A673 (cell line): ENCODE data around the gene C4orf50. TPM values are rescaled to one million over a fixed set of nuclear protein-coding genes. Genes with fewer than 3 reads are reported as not detected.

Experiments
- BruUV-seq: library from RNA; stranded (reverse); fragments of 400-500 nt; replicated peaks from 2 replicates; lab custom pipeline; 2021; lab: Mats Ljungman, UMichigan
- CTCF ChIA-PET: fragments of 300-600 bp; sonication (Branson Sonifier 250); formaldehyde crosslinking; loops from one replicate; lab custom pipeline; 2022; ENCODE audit warnings: antibody characterized with exemption; lab: Charles Lee
- POLR2A ChIA-PET: fragments of 300-600 bp; sonication (Branson Sonifier 250); formaldehyde crosslinking; loops from one replicate; lab custom pipeline; 2022; ENCODE audit warnings: antibody characterized with exemption; ENCODE audit not compliant: low non-redundant PET; lab: Charles Lee
- DNase-seq: peaks from one replicate; pipeline ENCODE4 v3.0.0-alpha.2; 2015; ENCODE audit warnings: low spot score
- H3K27ac ChIP-seq: fragments of 200-600 bp; sonication (generic); 2 replicates; pipeline ENCODE4 v1.5.1; 2016; ENCODE audit warnings: mixed run types, low read depth, mild to moderate bottlenecking, mixed read lengths, antibody characterized with exemption, low read length; ENCODE audit not compliant: poor library complexity, severe bottlenecking
- H3K27me3 ChIP-seq: fragments of 200-600 bp; sonication (generic); replicated peaks from 2 replicates; pipeline ENCODE4 v1.6.1; 2017; ENCODE audit warnings: mixed run types, low read depth, mild to moderate bottlenecking, mixed read lengths, antibody characterized with exemption, low read length; ENCODE audit not compliant: insufficient read depth, poor library complexity
- H3K36me3 ChIP-seq: fragments of 200-600 bp; sonication (generic); 2 replicates; pipeline ENCODE4 v1.6.1; 2016; ENCODE audit warnings: mixed run types, mild to moderate bottlenecking, mixed read lengths, antibody characterized with exemption, low read length; ENCODE audit not compliant: insufficient read depth, poor library complexity, severe bottlenecking
- H3K4me1 ChIP-seq: fragments of 200-600 bp; sonication (generic); 2 replicates; pipeline ENCODE4 v1.6.1; 2017; ENCODE audit warnings: mixed run types, mild to moderate bottlenecking, mixed read lengths, antibody characterized with exemption, low read length; ENCODE audit not compliant: insufficient read depth, poor library complexity, severe bottlenecking
- H3K4me3 ChIP-seq: fragments of 200-600 bp; sonication (generic); 2 replicates; pipeline ENCODE4 v1.5.1; 2016; ENCODE audit warnings: low read depth, mixed run types, mild to moderate bottlenecking, mixed read lengths, low read length; ENCODE audit not compliant: poor library complexity, severe bottlenecking
- H3K9me3 ChIP-seq: fragments of 200-600 bp; sonication (generic); 2 replicates; pipeline ENCODE4 v1.6.1; 2016; ENCODE audit warnings: mixed run types, low read depth, mild to moderate bottlenecking, mixed read lengths, antibody characterized with exemption, low read length; ENCODE audit not compliant: poor library complexity, severe bottlenecking
- CTCF ChIP-seq: fragments of 300-800, 200-600 bp; sonication (generic); conservative IDR thresholded peaks from 2 replicates; pipeline ENCODE4 v1.5.1; 2017; ENCODE audit warnings: low read depth, mild to moderate bottlenecking, antibody characterized with exemption, low read length, moderate library complexity, mixed read lengths
- EZH2 ChIP-seq: fragments of 200-600 bp; sonication (generic); IDR thresholded peaks from 2 replicates; pipeline ENCODE4 v1.6.1; 2017; ENCODE audit warnings: borderline replicate concordance, low read depth, mild to moderate bottlenecking, mixed read lengths, antibody characterized with exemption, low read length; ENCODE audit not compliant: poor library complexity, severe bottlenecking
- intact Hi-C: fragments of 100-400 bp; cut with micrococcal nuclease; formaldehyde crosslinking; loops from one replicate; pipeline ENCODE4 v1.10.0; 2022; ENCODE audit not compliant: unreplicated experiment
- total RNA-seq: library from RNA; stranded (reverse); gene quantifications from 2 replicates; pipeline ENCODE4 v1.2.3, GENCODE V29; 2021

Gene C4orf50
- total RNA-seq, 1 experiment from 2014 or later: not detected

GRCh38 chr4:5945936-5946335 is 72.3 kb downstream of the C4orf50 start:
- TF ChIP-seq EZH2: no peak
- DNase-seq: no peak
- Histone ChIP-seq H3K27ac (no peak overlapping the region), H3K9me3 (peaks cover 2% of the 10 kb centered on the region), H3K4me1 (no peaks in the 10 kb centered on the region), H3K4me3 (no peak overlapping the region), H3K27me3 (no peaks in the 10 kb centered on the region), H3K36me3 (no peaks in the 10 kb centered on the region)
- no TSS peak for BruUV-seq
- CTCF ChIA-PET: no interaction called here
- POLR2A ChIA-PET: no interaction called here
- intact Hi-C loops: no loop called here

GRCh38 chr4:5945171-5945570 is 73.1 kb downstream of the C4orf50 start:
- no TSS peak for BruUV-seq
- Histone ChIP-seq H3K4me1 (no peaks in the 10 kb centered on the region), H3K36me3 (no peaks in the 10 kb centered on the region), H3K4me3 (no peak overlapping the region), H3K27ac (no peak overlapping the region), H3K27me3 (no peaks in the 10 kb centered on the region), H3K9me3 (peaks cover 6% of the 10 kb centered on the region)
- CTCF ChIA-PET: no interaction called here
- TF ChIP-seq CTCF: no peak
- no peak for TF ChIP-seq EZH2
- DNase-seq: no peak
- POLR2A ChIA-PET: no interaction called here
- intact Hi-C loops: no loop called here

- ChIA-PET POLR2A (no interaction called here), CTCF (no interaction called here)
- Histone ChIP-seq H3K27me3 (no peaks in the 10 kb centered on the region), H3K9me3 (peaks cover 6% of the 10 kb centered on the region), H3K4me1 (no peaks in the 10 kb centered on the region), H3K4me3 (no peak overlapping the region), H3K36me3 (no peaks in the 10 kb centered on the region), H3K27ac (no peak overlapping the region)
- no peak for DNase-seq
- TF ChIP-seq CTCF (no peak), EZH2 (no peak)
- intact Hi-C loops: no loop called here
- BruUV-seq: no TSS peak
Observed at GRCh38 chr4:5943561-5943960, 74.7 kb downstream of the C4orf50 start.

GRCh38 chr4:5942947-5943346 is 75.3 kb downstream of the C4orf50 start:
- no peak overlapping the region for H3K4me3 ChIP-seq
- H3K27me3 ChIP-seq: no peaks in the 10 kb centered on the region
- peaks cover 6% of the 10 kb centered on the region for H3K9me3 ChIP-seq
- no peaks in the 10 kb centered on the region for H3K36me3 ChIP-seq
- no TSS peak for BruUV-seq
- H3K27ac ChIP-seq: no peak overlapping the region
- ChIA-PET CTCF (no interaction called here), POLR2A (no interaction called here)
- no peaks in the 10 kb centered on the region for H3K4me1 ChIP-seq
- DNase-seq: no peak
- intact Hi-C loops: no loop called here
- TF ChIP-seq CTCF (no peak), EZH2 (no peak)
